GM19324 (cell line): ENCODE data around the gene RETREG2.

Source experiments
- ATAC-seq: cut with Tn5 transposase; IDR thresholded peaks from one replicate; pipeline ENCODE4 v1.9.1; 2021; ENCODE audit warnings: mild to moderate bottlenecking, moderate library complexity; ENCODE audit not compliant: unreplicated experiment, low FRiP score

Gene RETREG2

GRCh38 chr2:219213026-219213415, 34.9 kb downstream of the RETREG2 start:
- no peak for ATAC-seq

DNA sequence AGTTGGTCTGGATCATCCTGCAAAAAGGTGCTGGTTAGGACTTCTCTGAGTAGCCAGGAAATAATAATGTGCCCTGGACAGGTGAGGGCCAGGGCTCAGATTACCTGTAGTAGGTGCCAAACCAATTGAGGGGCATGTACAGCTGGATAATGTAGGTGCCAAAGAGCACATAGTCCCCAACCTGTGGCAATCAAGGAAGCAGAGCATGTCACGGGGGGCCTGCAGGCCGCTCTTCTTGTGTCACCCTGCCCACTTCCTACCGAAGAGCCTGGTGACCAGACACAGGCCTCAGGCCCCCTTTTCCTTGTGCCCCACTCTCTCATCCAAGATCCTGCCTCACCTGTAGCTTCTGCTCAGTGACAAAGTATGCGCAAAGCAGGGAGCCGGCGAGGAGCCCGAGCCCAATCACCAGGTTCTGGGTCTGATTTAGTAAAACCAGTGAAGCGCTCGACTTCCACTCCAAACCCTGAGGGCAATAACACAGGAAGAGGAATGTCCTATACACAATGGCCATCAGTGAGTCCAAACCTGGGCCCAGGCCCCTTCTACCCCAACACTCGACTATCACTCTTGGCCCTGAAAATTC, 35.5 kb downstream of the RETREG2 start:
- ATAC-seq, result no peak

DNA sequence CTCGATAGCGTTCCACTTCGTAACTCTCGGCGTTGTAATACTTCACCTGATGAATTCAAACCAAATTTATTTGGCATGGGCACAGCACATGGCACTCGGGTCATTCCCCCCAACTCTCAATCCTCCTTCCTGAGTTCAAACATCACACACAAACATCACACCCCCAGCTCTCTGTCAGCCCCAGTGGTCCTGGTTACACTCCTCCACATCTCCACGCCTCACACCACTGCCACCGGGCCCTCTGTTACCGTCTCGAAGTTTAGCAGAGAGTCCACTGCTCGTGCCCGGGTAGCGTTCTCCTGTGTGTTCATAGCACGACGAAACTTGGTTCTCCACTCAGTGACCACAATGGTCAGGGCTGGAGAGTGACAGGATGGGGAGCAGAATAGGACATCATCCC, 36.1 kb downstream of the RETREG2 start:
- ATAC-seq, result no peak

DNA sequence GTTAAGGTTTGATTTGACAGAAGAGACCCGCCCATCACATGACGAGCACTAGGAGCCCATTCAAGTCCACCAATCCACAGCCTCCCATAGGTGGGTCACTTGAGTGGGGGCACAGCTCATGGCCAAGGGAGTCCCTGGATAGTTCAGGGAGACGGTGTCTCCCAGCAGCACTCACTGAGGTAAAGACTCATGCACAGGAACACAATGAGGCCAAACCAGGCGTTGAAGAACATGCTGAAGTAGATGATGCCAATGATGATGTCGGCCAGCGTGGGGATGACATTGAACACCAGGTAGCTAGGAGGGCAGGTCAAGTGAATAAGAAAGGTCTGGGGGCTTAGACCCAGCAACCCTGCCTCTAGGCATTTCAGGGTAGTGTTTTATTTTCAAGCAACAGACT, 36.7 kb downstream of the RETREG2 start:
- ATAC-seq, result no peak

DNA sequence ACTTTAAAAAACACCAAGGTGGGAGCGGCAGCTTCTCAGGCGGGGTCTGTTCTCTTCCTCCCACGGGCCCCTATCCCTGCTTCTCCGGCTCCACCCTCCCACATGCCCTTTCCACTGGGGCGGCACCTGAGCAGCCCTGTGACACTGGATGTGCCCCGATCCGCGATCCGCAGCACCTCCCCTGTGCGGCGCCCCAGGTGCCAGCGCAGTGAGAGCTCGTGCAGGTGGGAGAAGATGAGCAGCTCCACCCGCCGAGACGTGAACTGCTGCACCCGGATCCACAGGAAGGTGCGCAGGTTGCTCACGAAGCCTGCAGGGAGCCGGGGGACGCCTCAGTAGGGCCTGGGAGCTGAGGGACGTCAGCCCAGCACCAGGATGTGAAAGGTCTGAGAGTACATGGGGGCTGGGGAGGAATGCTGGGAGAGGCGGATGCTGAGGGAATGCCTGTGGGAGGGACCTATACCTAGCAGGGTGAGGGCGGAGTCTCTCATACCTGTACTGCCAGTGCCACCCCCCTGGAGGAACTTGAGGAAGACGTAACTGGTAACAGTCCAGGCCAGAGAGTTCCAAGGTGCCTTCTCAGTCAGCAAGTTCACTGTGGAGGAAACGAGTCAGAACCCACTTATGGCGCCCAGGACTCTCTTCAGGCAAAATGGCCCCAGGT, 37.9 kb downstream of the RETREG2 start:
- no peak for ATAC-seq

GRCh38 chr2:219216535-219216915, 38.5 kb downstream of the RETREG2 start:
- no peak for ATAC-seq

- ATAC-seq, result no peak
Observed at GRCh38 chr2:219218217-219218731, 40.2 kb downstream of the RETREG2 start.

GRCh38 chr2:219218732-219219701, 40.9 kb downstream of the RETREG2 start, which contains the start of gene ABCB6:
ABCB6 (minus strand) TSS chr2:219218958; CDS start chr2:219218673, 285 bp downstream.
- peak; percentile 84 for ATAC-seq

DNA sequence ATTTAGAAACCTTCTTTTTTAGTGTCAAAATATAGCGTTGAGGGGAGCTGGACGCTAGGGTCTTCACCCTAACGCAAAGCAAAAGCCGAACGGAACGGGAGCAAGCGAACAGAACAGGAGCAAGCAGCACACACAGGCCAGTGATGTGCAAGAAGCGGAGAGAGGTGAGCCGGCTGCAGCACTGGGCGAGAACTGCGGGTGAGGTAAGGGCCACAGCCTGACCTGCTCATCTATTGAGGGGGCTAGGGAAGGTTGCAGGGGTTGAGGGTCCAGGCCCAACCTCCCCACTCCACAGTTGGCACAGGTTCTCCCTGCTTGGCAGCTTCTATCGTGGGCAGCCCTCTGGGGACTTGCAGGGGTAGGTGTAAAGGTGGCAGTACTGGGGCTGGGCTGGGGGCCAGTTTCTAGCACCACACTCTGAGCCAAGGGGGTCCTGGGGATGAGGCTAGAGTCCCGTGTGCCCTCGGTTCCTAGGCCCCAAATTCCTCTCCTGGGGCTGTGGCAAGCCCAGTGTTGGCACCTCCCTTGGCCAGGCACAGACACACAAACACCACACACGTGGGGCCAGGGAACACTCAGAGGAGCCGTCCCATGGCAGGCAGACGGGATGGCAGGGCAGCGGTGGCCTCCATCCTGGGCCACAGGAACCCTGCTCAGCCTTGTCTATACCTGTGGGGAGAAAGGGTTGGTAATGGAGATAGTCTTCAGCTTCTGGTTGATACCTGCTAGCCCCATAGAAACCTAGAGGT, 41.9 kb downstream of the RETREG2 start:
- ATAC-seq, result no peak

- no peak for ATAC-seq
Observed at GRCh38 chr2:219220652-219221402, 42.8 kb downstream of the RETREG2 start.

- ATAC-seq, result no peak
Observed at GRCh38 chr2:219221957-219222518, 44.0 kb downstream of the RETREG2 start.

DNA sequence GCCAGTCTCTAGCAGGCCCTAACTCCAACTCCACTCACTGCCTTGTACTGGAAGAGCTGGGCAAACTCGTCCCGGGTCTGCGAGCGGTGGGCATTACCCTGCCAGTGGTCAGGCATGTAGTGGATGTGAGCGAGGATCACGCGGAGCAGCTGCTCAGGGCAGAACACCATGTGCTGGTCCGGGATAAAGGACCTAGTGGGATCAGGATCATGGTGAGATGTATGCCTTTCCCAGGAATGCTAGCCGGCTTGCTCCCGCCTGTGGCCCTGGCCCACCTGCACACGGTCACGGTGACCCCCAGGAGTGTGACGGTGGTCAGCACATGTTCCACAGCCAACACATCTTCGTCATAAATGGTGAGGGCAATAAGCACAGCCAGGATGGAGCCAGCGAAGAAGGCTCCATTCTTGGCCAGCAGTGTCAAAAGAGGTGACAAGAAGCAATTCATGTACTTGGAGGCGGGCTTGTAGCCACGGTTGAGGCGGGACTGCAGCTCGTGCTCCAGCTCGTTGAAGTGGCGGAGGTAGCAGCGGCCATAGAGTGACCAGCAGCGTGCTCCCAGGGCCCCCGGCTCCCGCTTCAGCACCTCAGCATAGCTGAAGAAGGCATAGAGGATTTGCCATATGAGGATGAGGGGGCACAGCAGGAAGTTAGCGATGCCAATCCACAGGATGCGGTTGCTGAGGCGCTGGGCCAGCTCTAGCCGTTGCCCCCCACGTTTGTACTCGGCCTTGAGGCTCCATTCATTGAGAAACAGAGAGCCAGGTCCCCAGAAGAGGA, 45.9 kb downstream of the RETREG2 start:
- no peak for ATAC-seq

DNA sequence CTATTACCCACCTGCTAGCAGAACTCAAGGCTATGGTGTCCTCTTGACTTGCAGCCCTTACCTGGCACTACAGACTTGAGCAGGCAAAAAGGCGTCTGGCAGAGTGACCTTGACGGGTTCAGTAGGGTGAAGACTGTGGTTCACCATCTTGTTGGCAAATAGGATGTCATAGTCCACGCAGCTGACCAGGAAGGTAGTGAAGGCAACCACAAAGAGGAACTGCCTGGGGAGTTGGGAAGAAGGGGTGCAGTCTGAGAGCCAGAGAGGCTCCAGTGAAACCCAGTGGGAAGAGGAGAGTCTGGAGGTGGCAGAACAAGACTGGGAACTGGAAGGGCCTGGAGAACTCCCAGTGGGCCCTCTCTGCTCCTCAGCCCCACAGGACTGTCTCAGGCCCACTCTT, 47.3 kb downstream of the RETREG2 start:
- no peak for ATAC-seq

DNA sequence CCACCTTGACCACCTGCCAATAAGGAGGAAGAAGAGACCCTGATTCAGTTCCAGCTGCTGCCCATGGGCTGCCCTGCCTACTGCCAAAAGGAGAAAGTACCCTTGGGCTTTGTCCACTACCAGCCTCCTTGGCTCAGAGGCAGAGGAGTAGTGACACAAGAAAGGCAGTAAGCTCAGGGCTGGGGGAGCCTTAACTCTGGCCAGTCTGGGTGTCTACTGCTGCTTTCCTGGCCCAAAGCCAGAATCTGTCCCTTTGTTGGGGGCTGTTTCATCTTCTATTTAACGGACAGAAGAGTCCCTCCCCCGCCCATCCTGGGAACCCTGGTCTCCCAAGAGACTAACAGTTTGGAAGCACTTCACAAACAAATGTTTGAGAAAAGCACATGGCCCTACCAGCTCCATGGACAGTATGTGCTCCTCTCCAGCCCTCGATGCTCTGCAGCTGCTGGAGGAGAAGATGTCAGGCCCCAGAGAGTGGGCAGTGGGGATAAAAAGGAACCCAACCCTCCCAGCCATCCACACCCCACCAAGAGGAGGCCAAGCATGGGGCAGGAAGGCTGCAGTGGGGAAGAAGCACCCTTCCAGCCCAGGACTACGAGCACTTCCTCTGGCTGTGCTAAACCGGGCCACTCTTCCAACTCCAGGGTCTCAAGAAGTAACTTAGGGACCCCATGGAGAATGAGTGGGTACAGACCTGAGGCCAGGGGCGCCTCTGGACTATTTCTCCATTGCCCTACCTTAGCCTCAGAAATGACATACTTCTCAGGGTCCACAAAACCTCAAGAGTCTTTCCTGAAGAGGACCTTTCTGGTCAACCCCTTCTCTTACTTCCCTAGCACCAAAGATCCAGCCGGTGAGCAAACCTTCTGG, 50.2 kb downstream of the RETREG2 start:
- no peak for ATAC-seq

- peak; percentile 7 for ATAC-seq
Observed at GRCh38 chr2:219228911-219229304, 50.8 kb downstream of the RETREG2 start.

DNA sequence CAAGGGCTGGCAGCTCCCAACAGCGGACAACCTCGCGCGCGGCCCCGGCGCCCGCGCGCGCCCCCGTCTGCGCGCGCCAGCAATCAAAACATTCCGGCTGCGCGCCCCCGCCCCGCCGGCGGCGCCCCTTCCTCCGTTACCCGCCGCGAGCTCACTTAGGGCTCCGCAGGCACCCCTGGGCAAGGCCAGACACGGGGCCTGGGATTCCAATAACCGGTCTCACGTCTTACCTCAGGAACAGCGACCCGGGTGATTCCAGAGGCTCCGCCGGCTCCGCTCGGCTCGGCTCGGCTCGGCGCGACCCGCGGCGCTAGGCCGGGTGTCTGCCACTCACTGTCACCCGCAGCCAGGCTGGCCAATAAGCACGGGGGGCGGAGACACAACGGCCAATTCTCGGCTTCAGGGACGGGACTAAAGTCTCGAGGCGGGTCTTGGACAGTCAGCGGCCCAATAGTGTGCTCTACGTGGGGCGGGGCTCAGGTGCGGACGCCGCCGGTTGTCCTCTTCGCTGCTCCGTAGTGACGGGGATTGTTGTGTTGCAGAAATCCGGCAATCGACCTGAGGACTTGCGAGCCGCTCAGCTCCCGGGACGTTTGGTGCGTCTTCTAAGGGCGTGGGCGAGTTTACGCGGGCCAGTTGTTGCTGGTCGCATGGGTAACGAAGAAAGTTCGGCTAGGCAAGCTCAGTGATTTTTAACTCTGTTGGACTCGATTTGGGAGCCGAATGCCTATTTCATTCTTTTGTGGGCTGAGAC, 51.4 kb downstream of the RETREG2 start, which contains the start of the genes ANKZF1 and ATG9A:
Gene ANKZF1, plus strand, starts transcription at position 502 of the 754 bp plus-strand sequence. CDS start 452 bp downstream, outside the sequence.
Gene ATG9A, minus strand, starts transcription at position 332 of the 754 bp plus-strand sequence. CDS start 1,612 bp downstream, outside the sequence.
- peak; percentile 98 for ATAC-seq
